CD4-positive, CD25-positive, alpha-beta regulatory T cell (primary cell): ENCODE data around the gene TCAIM. TPM values are rescaled to one million over a fixed set of nuclear protein-coding genes. Genes with fewer than 3 reads are reported as not detected.

Experiments
- ATAC-seq, 2 donors: fragments of 150-1000 bp; cut with Tn5 transposase; one replicate each; pipeline ENCODE4 v1.10.0; 2021; ENCODE audit warnings: low read depth in 2 of 2, moderate number of reproducible peaks in 2 of 2, moderate library complexity in 1 of 2
- DNase-seq, 3 donors: peaks; one replicate each; pipeline versions ENCODE4 v3.0.0 to v3.0.0-alpha.2; 2012 to 2022; ENCODE audit warnings: mixed read lengths in 1 of 3
- H3K27ac ChIP-seq: one replicate; pipeline ENCODE4 v1.7.0; 2013; ENCODE audit warnings: mild to moderate bottlenecking, low read length; ENCODE audit not compliant: insufficient read depth, poor library complexity, severe bottlenecking
- H3K27me3 ChIP-seq: one replicate; pipeline ENCODE4 v1.7.0; 2013; ENCODE audit warnings: low read length; ENCODE audit not compliant: control insufficient read depth, insufficient read depth
- H3K36me3 ChIP-seq: one replicate; pipeline ENCODE4 v1.7.0; 2013; ENCODE audit warnings: mild to moderate bottlenecking, low read length, moderate library complexity; ENCODE audit not compliant: control insufficient read depth, insufficient read depth
- H3K4me1 ChIP-seq: 2 replicates; pipeline ENCODE4 v1.7.0; 2013; ENCODE audit warnings: mild to moderate bottlenecking, low read length; ENCODE audit not compliant: insufficient read depth, control insufficient read depth, poor library complexity, severe bottlenecking
- H3K4me3 ChIP-seq: one replicate; pipeline ENCODE4 v1.7.0; 2013; ENCODE audit warnings: low read depth, mild to moderate bottlenecking, low read length, moderate library complexity
- H3K9me3 ChIP-seq, 2 experiments: 1 replicate in 1 of 2; 2 replicates in 1 of 2; pipeline ENCODE4 v1.7.0; 2013; ENCODE audit warnings: low read length in 2 of 2, mild to moderate bottlenecking in 1 of 2, moderate library complexity in 1 of 2; ENCODE audit not compliant: control insufficient read depth in 2 of 2
- H3K27ac Mint-ChIP-seq, 3 donors: one replicate each; pipeline ENCODE4 v1.8.0; 2020 to 2022; ENCODE audit warnings: mild to moderate bottlenecking in 3 of 3, mixed read lengths in 3 of 3, moderate library complexity in 2 of 3
- H3K27me3 Mint-ChIP-seq: one replicate; pipeline ENCODE4 v1.8.0; 2022; ENCODE audit warnings: mild to moderate bottlenecking, mixed read lengths
- H3K36me3 Mint-ChIP-seq: one replicate; pipeline ENCODE4 v1.8.0; 2020; ENCODE audit warnings: mixed read lengths
- H3K4me1 Mint-ChIP-seq, 4 donors: one replicate each; pipeline ENCODE4 v1.8.0; 2020 to 2022; ENCODE audit warnings: mixed read lengths in 4 of 4, mild to moderate bottlenecking in 1 of 4
- H3K4me3 Mint-ChIP-seq, 4 donors: one replicate each; pipeline ENCODE4 v1.8.0; 2020 to 2022; ENCODE audit warnings: mild to moderate bottlenecking in 4 of 4, mixed read lengths in 4 of 4, moderate library complexity in 3 of 4
- H3K9me3 Mint-ChIP-seq, 7 donors: one replicate each; pipeline ENCODE4 v1.8.0; 2020 to 2022; ENCODE audit warnings: mixed read lengths in 7 of 7, mild to moderate bottlenecking in 3 of 7, moderate library complexity in 2 of 7
- polyA plus RNA-seq, 4 donors: library from polyadenylated mRNA; unstranded; fragments of 300-500 nt; fragmentation: Illumina TruSeq; gene quantifications; one replicate each; pipeline ENCODE4 v1.2.3, GENCODE V29; 2021
- total RNA-seq: library from RNA; stranded (reverse); gene quantifications from one replicate; pipeline ENCODE4 v1.2.3, GENCODE V29; 2022

TCAIM gene
- total RNA-seq (8.5 TPM), polyA plus RNA-seq (10 to 100 TPM; 13.1 to 19.0 (median 18.0) TPM)

DNA sequence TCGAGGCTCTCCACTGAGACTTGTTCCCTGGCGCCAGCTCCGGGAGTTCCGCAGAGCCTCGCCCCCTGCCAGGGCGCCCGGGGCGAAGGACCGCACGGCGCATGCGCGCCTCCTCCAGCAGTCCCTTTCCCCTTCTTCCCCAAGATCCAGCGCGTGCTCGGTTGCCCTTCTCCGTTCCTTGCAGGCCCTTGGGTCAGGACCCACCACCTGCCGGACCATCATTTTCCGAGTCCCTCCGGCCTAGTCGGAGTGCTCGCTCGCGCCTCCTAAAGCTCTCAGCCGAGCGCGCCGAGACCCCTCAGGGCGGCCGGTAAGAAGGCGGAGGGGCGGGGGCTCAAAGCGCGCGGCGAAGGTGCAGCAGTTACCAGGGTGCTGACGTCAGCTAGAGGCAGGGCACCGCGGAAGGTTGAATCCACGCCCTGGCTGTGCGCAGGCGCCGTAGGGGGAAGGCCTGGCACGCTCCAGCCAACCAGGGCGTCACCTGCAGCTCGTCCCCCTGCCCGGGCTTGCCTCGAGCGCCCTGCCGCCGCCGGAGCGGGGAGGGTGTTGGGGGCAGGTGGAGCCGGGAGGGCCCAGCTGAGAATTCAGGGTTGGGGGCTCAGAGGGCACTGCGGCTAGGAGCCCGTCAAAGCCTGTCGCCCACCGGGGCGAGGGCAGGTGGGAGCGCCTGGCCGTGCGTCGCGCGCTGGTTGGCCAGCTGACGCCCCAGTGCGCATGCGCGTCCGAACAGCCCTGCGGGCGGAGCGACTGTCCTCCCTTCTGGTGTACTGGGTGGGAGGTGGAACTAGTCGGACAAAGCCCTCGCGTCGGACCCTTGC lies at the start of gene TCAIM:
TCAIM (plus strand) TSS at position 757 of the 818 bp plus-strand sequence. CDS start 16,017 bp downstream, outside the sequence.
- DNase-seq (peak; percentile 99 to 100 (median 99)), ATAC-seq (peak; percentile 94 to 95)
- H3K4me1 ChIP-seq = peaks cover 32% of the 10 kb centered on the region
- Mint-ChIP-seq H3K4me3 (peak within 1 kb of the TSS; percentile 96 to 98 (median 98)), H3K27ac (peak within 1 kb of the TSS; percentile 95 to 98 (median 96)), H3K36me3 (no peaks in the 10 kb centered on the region), H3K27me3 (peaks cover 16% of the 10 kb centered on the region), H3K9me3 (peaks cover 0 to 5% (median 0%) of the 10 kb centered on the region in 7 donors), H3K4me1 (peaks cover 19 to 32% (median 25%) of the 10 kb centered on the region in 4 donors)
- no peaks in the 10 kb centered on the region for H3K9me3 ChIP-seq
- no peaks in the 10 kb centered on the region for H3K36me3 ChIP-seq
- H3K27me3 ChIP-seq = no peaks in the 10 kb centered on the region
- H3K27ac ChIP-seq = peak within 1 kb of the TSS; percentile 92
- peak within 1 kb of the TSS; percentile 99 for H3K4me3 ChIP-seq

- Histone ChIP-seq H3K4me3 (no peak overlapping the region), H3K27ac (no peak overlapping the region), H3K9me3 (no peaks in the 10 kb centered on the region), H3K36me3 (no peaks in the 10 kb centered on the region), H3K27me3 (peaks cover 5% of the 10 kb centered on the region), H3K4me1 (no peaks in the 10 kb centered on the region)
- no peaks in the 10 kb centered on the region for H3K4me1 Mint-ChIP-seq
- no peak for ATAC-seq
- no peak overlapping the region for H3K4me3 Mint-ChIP-seq
- no peak overlapping the region for H3K27ac Mint-ChIP-seq
- peaks cover 0 to 5% (median 0%) of the 10 kb centered on the region in 7 donors for H3K9me3 Mint-ChIP-seq
- no peak for DNase-seq
- peaks cover 26% of the 10 kb centered on the region for H3K27me3 Mint-ChIP-seq
- H3K36me3 Mint-ChIP-seq = no peaks in the 10 kb centered on the region
These were observed 48.6 kb upstream of the TCAIM start for GRCh38 chr3:44289882-44290462.

- no peaks in the 10 kb centered on the region for H3K36me3 Mint-ChIP-seq
- peaks cover 0 to 6% (median 0%) of the 10 kb centered on the region in 7 donors for H3K9me3 Mint-ChIP-seq
- DNase-seq = no peak
- H3K36me3 ChIP-seq = no peaks in the 10 kb centered on the region
- no peaks in the 10 kb centered on the region for H3K9me3 ChIP-seq
- no peak overlapping the region for H3K27ac Mint-ChIP-seq
- H3K27ac ChIP-seq = no peak overlapping the region
- no peak overlapping the region for H3K4me3 ChIP-seq
- no peaks in the 10 kb centered on the region for H3K4me1 Mint-ChIP-seq
- H3K4me1 ChIP-seq = no peaks in the 10 kb centered on the region
- H3K4me3 Mint-ChIP-seq = no peak overlapping the region
- peaks cover 2% of the 10 kb centered on the region for H3K27me3 ChIP-seq
- H3K27me3 Mint-ChIP-seq = peaks cover 33% of the 10 kb centered on the region
- ATAC-seq = no peak
These were observed 46.3 kb upstream of the TCAIM start for GRCh38 chr3:44292276-44292675.

GRCh38 chr3:44292947-44293346 lies 45.6 kb upstream of the TCAIM start:
- Mint-ChIP-seq H3K4me3 (no peak overlapping the region), H3K9me3 (peaks cover 0 to 6% (median 0%) of the 10 kb centered on the region in 7 donors), H3K27me3 (peaks cover 36% of the 10 kb centered on the region), H3K4me1 (no peaks in the 10 kb centered on the region), H3K36me3 (no peaks in the 10 kb centered on the region), H3K27ac (no peak overlapping the region)
- DNase-seq (no peak), ATAC-seq (no peak)
- Histone ChIP-seq H3K9me3 (no peaks in the 10 kb centered on the region), H3K27me3 (peaks cover 2% of the 10 kb centered on the region), H3K4me1 (no peaks in the 10 kb centered on the region), H3K4me3 (no peak overlapping the region), H3K27ac (no peak overlapping the region), H3K36me3 (no peaks in the 10 kb centered on the region)

DNA sequence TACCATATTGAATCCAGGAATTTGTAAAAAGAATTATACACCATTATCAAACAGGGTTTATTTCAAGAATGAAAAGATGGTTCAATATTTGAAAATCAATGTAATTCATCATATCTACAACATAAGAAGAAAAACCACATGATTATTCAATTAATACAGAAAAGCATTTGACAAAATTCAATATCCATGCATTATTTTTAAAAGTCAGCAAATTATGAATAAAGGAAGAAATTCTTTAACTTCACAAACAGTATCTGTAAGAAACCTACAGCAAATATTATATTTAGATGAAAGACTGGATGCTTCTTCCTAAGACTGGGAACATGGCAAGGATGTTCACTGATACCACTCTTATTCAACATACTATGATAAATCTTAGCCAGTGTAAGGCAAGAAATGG lies 41.3 kb upstream of the TCAIM start:
- no peaks in the 10 kb centered on the region for H3K36me3 ChIP-seq
- H3K9me3 ChIP-seq = no peaks in the 10 kb centered on the region
- H3K4me3 Mint-ChIP-seq = no peak overlapping the region
- H3K4me3 ChIP-seq = no peak overlapping the region
- H3K27me3 ChIP-seq = peaks cover 2% of the 10 kb centered on the region
- ATAC-seq (no peak), DNase-seq (no peak)
- H3K4me1 Mint-ChIP-seq = no peaks in the 10 kb centered on the region
- no peak overlapping the region for H3K27ac ChIP-seq
- no peaks in the 10 kb centered on the region for H3K4me1 ChIP-seq
- no peak overlapping the region for H3K27ac Mint-ChIP-seq
- H3K36me3 Mint-ChIP-seq = no peaks in the 10 kb centered on the region
- peaks cover 27% of the 10 kb centered on the region for H3K27me3 Mint-ChIP-seq
- peaks cover 0 to 6% (median 0%) of the 10 kb centered on the region in 7 donors for H3K9me3 Mint-ChIP-seq

DNA sequence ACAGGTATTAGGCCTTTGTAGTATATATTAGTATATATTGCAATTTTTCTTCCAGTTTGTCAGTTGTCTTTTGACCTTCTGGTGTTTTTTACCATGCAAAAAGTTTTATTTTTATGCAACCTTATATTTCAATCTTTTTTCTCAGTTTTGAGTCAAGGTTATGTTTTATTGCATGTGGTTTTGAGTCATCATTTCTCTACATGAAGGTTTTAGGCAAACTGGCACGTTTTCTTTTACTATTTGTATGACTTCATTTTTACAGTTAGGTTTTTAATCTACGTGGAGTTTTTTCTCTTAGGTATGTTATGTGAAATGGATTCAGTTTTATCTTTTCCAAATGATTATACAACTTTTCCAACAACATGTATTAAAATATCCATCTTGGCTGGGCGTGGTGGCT lies 36.8 kb upstream of the TCAIM start:
- H3K27me3 Mint-ChIP-seq = peaks cover 24% of the 10 kb centered on the region

DNA sequence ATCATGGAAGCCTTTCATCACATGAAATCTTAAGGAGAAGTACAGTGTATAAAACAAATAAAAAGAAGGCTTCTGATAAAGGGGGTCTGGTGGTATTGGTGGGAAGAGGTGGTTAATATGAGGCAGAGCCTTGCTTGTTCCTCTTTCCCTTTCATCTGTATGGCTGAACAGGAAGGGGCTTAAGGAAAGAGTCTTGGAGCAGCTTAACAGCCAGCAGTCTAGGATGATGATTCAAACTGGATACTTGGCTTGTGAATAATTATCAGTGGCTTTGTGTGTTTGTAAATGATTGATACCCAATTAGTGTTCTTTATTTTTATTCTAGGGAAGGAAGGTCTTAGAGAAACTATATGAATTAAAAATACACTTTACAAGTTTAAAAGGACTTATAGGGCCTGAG lies 29.1 kb upstream of the TCAIM start:
- no peak overlapping the region for H3K4me3 ChIP-seq
- no peak overlapping the region for H3K27ac ChIP-seq
- H3K36me3 ChIP-seq = no peaks in the 10 kb centered on the region
- DNase-seq (no peak), ATAC-seq (no peak)
- Mint-ChIP-seq H3K36me3 (no peaks in the 10 kb centered on the region), H3K9me3 (no peaks in the 10 kb centered on the region), H3K27ac (no peak overlapping the region), H3K4me1 (no peaks in the 10 kb centered on the region), H3K27me3 (peaks cover 17% of the 10 kb centered on the region), H3K4me3 (no peak overlapping the region)
- no peaks in the 10 kb centered on the region for H3K27me3 ChIP-seq
- H3K4me1 ChIP-seq = no peaks in the 10 kb centered on the region
- H3K9me3 ChIP-seq = no peaks in the 10 kb centered on the region

More for the DNA sequence above, 36.8 kb upstream of the TCAIM start:
- no peak overlapping the region for H3K4me3 Mint-ChIP-seq
- Histone ChIP-seq H3K36me3 (no peaks in the 10 kb centered on the region), H3K27ac (no peak overlapping the region), H3K4me3 (no peak overlapping the region), H3K9me3 (no peaks in the 10 kb centered on the region), H3K27me3 (no peaks in the 10 kb centered on the region), H3K4me1 (no peaks in the 10 kb centered on the region)
- no peaks in the 10 kb centered on the region for H3K9me3 Mint-ChIP-seq
- H3K27ac Mint-ChIP-seq = peak overlapping the region in 1 of 3 donors; percentile 5
- ATAC-seq (no peak), DNase-seq (no peak)
- no peaks in the 10 kb centered on the region for H3K4me1 Mint-ChIP-seq
- H3K36me3 Mint-ChIP-seq = no peaks in the 10 kb centered on the region
